Right lobe of liver (tissue), 6 donors: ENCODE results near the gene POPDC2. TPM values are rescaled to one million over a fixed set of nuclear protein-coding genes. Genes with fewer than 3 reads are reported as not detected.
A peak's percentile ranks its signal among the peaks of the same experiment; 100 is the strongest.

Experiments
- ATAC-seq, 4 donors: fragments of 200-7000 bp; cut with Tn5 transposase; one replicate each; pipeline ENCODE4 v1.9.1; 2020; ENCODE audit warnings: mild to moderate bottlenecking in 4 of 4, moderate library complexity in 4 of 4
- DNase-seq, 3 donors: peaks; one replicate each; pipeline ENCODE4 v3.0.0-alpha.2; 2020
- H3K27ac ChIP-seq, 3 donors: fragments of 200-600 bp; one replicate each; pipeline ENCODE4 v1.8.0; 2022
- H3K27me3 ChIP-seq, 2 donors: fragments of 200-600 bp; one replicate each; pipeline ENCODE4 v1.8.0; 2022
- H3K36me3 ChIP-seq, 4 donors: fragments of 200-600 bp; sonication (generic) in 1 of 4; one replicate each; pipeline versions ENCODE4 v1.5.1 to v1.8.0; 2017 to 2022; ENCODE audit warnings: control low read depth in 1 of 4
- H3K4me1 ChIP-seq, 4 donors: fragments of 200-600 bp; sonication (generic) in 1 of 4; one replicate each; pipeline versions ENCODE4 v1.5.1 to v1.8.0; 2017 to 2022; ENCODE audit warnings: control low read depth in 1 of 4
- H3K4me3 ChIP-seq, 3 donors: fragments of 200-600 bp; one replicate each; pipeline ENCODE4 v1.8.0; 2022
- H3K9me3 ChIP-seq, 4 donors: fragments of 200-600 bp; sonication (generic) in 1 of 4; one replicate each; pipeline versions ENCODE4 v1.5.1 to v1.8.0; 2017 to 2022; ENCODE audit warnings: control low read depth in 1 of 4
- CTCF ChIP-seq, 4 donors: fragments of 200-600 bp in 3 of 4; fragments of 450-650 bp in 1 of 4; IDR thresholded peaks; one replicate each; pipeline versions ENCODE4 v1.5.1 to v1.8.0; 2016 to 2022; ENCODE audit warnings: antibody characterized with exemption in 4 of 4, mild to moderate bottlenecking in 2 of 4
- POLR2A ChIP-seq: fragments of 450-650 bp; IDR thresholded peaks from one replicate; pipeline ENCODE4 v1.6.1; 2017; ENCODE audit warnings: antibody characterized with exemption, mild to moderate bottlenecking
- WGBS: methylation state at CpG from one replicate; pipeline ENCODE4 v1.1.6; 2018; ENCODE audit warnings: low coverage, low lambda C conversion rate; ENCODE audit not compliant: insufficient coverage; ENCODE audit errors: missing lambda C conversion rate; 5-methylcytosine and 5-hydroxymethylcytosine counted together
- intact Hi-C, 2 donors: fragments of 100-400 bp; cut with DNase I; formaldehyde crosslinking; loops; one replicate each; pipeline versions ENCODE4 v1.11.2 to v1.14.1; 2022
- total RNA-seq, 6 experiments: library from RNA; depleted of rRNA in 2 of 6; stranded (reverse); fragments of >200 nt in 2 of 6; fragmentation: NEBNext Ultra II Directional in 3 of 6; extraction: Animal tissue kit (Norgen Biotek cat#: 25700) in 3 of 6; gene quantifications; one replicate each; pipeline versions ENCODE4 v1.1.0 to v1.2.4, GENCODE V29; 2016 to 2023
- donor health status: DM: no; HTN: yes; CAD: no.
- donor health status: DM: no; HTN: no; CAD: no.
- donor health status: DM: no; HTN: no; CAD: no.
- donor health status: DM: no; HTN: yes; CAD: no.
- donor health status: DM: no; HTN: yes; CAD: no.

Gene POPDC2
- total RNA-seq, 6 experiments from 2014 or later, result 0.43 to 0.92 (median 0.68) TPM

DNA sequence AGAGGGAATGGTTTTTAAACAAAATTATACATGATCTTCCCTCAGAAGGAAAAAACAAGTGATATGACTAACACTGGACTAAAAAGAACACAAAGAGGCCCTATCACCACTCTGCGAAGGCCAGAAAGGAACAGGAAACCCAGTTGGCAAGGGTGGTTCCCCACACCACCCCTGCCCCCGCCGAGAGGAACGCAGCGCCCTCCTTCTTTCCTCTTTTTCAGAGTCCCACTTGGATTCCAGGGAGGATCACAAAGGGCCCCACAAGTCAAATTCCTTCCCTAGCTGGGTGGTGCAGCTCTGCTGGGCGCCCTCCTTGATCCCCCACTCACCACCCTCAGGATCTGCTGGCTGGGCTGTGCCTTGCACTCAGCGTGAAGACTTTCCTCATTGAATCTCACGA, 32.9 kb downstream of the POPDC2 start:
- 75% methylated on average over 8 of the region's 8 CpGs for WGBS
- Histone ChIP-seq H3K27ac (peak overlapping the region in 1 of 3 donors; percentile 1), H3K4me1 (peaks cover 0 to 7% (median 0%) of the 10 kb centered on the region in 4 donors), H3K36me3 (no peaks in the 10 kb centered on the region), H3K9me3 (no peaks in the 10 kb centered on the region), H3K27me3 (no peaks in the 10 kb centered on the region), H3K4me3 (no peak overlapping the region)
- intact Hi-C loops, result no loop called here
- ATAC-seq (peak; percentile 43 to 53 (median 48)), DNase-seq (peak in 1 of 3 donors; percentile 35)
- TF ChIP-seq POLR2A (no peak), CTCF (IDR thresholded peaks at IDR 0.05) (no peak)

DNA sequence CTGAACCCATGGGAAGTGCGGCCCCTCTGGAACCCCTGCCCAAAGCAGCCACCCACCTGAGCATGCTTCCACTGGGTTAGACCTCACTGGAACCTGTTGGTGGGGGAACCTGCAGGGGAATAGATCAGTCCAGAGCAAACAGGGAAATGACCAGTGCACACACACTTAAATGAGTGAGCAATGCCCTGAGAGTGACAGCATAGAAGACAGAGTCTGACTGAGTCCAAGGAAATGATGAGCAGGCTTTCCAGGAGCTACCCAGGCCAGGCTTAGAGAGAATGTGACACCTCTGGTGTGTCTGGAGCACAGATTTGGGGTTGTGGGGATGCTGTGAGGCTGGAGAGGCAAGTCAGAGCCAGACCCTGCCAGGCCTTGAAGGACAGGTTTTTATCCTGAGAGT, 34.2 kb downstream of the POPDC2 start:
- Histone ChIP-seq H3K9me3 (no peaks in the 10 kb centered on the region), H3K27ac (no peak overlapping the region), H3K4me1 (peaks cover 0 to 7% (median 0%) of the 10 kb centered on the region in 4 donors), H3K27me3 (no peaks in the 10 kb centered on the region), H3K36me3 (no peaks in the 10 kb centered on the region), H3K4me3 (no peak overlapping the region)
- WGBS, result no CpG with 5 or more reads among the region's 1 CpG
- TF ChIP-seq POLR2A (no peak), CTCF (IDR thresholded peaks at IDR 0.05) (no peak)
- ATAC-seq (no peak), DNase-seq (no peak)
- intact Hi-C loops, result no loop called here

GRCh38 chr3:119625451-119626153, 34.8 kb downstream of the POPDC2 start:
- DNase-seq (no peak), ATAC-seq (no peak)
- no peaks in the 10 kb centered on the region for H3K36me3 ChIP-seq
- no peak overlapping the region for H3K4me3 ChIP-seq
- intact Hi-C loops, result no loop called here
- no peak for TF ChIP-seq CTCF (IDR thresholded peaks at IDR 0.05)
- TF ChIP-seq POLR2A, result no peak
- 85% methylated on average over 4 of the region's 8 CpGs for WGBS
- no peaks in the 10 kb centered on the region for H3K9me3 ChIP-seq
- no peaks in the 10 kb centered on the region for H3K27me3 ChIP-seq
- no peak overlapping the region for H3K27ac ChIP-seq
- H3K4me1 ChIP-seq, result peaks cover 0 to 4% (median 0%) of the 10 kb centered on the region in 4 donors

DNA sequence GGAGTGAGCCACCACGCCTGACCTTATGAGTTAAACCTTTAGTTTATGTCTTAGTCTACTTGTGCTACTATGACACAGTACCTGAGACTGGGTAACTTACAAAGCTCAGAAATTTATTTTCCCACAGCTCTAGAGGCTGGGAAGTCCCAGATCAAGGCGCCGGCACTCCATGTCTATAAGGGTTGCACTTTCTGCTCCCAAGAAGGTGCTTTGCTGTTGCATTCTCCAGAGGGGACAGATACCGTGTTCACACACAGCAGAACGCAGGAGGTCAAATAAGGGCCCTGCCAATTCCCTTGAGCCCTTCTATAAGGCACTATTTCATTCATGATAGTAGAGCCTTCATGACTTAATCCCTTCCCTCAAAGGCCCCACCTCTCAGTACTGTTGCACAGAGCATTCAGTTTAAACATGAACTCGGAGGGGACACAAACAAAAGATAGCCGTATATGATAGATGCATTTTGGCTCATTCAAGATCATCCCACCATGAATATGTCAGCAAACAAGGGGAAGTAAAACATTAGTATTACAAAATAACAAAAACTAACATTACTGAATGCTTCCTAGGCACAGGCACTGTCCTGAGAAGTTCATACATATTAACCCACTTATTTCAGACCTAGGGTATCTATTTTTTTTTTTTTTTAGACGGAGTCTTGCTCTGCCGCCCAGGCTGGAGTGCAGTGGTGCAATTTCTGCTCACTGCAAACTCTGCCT, 36.2 kb downstream of the POPDC2 start:
- H3K4me1 ChIP-seq, result no peaks in the 10 kb centered on the region
- WGBS, result 82% methylated on average over 5 of the region's 9 CpGs

More for the DNA sequence above, 36.2 kb downstream of the POPDC2 start:
- Histone ChIP-seq H3K36me3 (no peaks in the 10 kb centered on the region), H3K27ac (no peak overlapping the region), H3K9me3 (no peaks in the 10 kb centered on the region), H3K27me3 (no peaks in the 10 kb centered on the region), H3K4me3 (no peak overlapping the region)
- intact Hi-C loops, result no loop called here
- TF ChIP-seq POLR2A (no peak), CTCF (IDR thresholded peaks at IDR 0.05) (no peak)
- DNase-seq, result no peak
- no peak for ATAC-seq
